ENCODE results near the gene MAPK8IP1. TPM values are rescaled to one million over a fixed set of nuclear protein-coding genes. Genes with fewer than 3 reads are reported as not detected.

MAPK8IP1 gene
- polyA plus RNA-seq, 1 donor from 2014 or later, result 58.8 TPM

GRCh38 chr11:45855308-45855707, 30.1 kb upstream of the MAPK8IP1 start:
- Histone ChIP-seq H3K27ac (ENCODE audit: low read length) (no peak overlapping the region), H3K9me3 (ENCODE audit: low read length) (no peaks in the 10 kb centered on the region), H2AFZ (ENCODE audit: low read depth, low read length) (no peak overlapping the region), H3K4me2 (ENCODE audit: low read length) (no peak overlapping the region), H3K36me3 (ENCODE audit: insufficient read depth, low read length) (no peaks in the 10 kb centered on the region), H4K20me1 (ENCODE audit: insufficient read depth) (no peaks in the 10 kb centered on the region), H3K9ac (ENCODE audit: low read length) (no peak overlapping the region), H3K79me2 (replicated peaks; ENCODE audit: insufficient read depth, low read length) (peaks cover 25% of the 10 kb centered on the region), H3F3A (ENCODE audit: insufficient read depth, low read length, poor library complexity, severe bottlenecking) (peaks cover 8% of the 10 kb centered on the region), H3K9me2 (ENCODE audit: insufficient read depth, low read length) (no peaks in the 10 kb centered on the region), H3K27me3 (ENCODE audit: insufficient read depth, low read depth, low read length) (no peaks in the 10 kb centered on the region), H3K4me3 (ENCODE audit: low read length) (no peak overlapping the region)
- no peak for TF ChIP-seq REST (IDR thresholded peaks at IDR 0.05; ENCODE audit: borderline replicate concordance)
- TF ChIP-seq MXI1 (conservative IDR thresholded peaks at IDR 0.05; ENCODE audit: poor library complexity, severe bottlenecking), result no peak
- TF ChIP-seq RAD21 (conservative IDR thresholded peaks at IDR 0.05), result no peak
- TF ChIP-seq EZH2 (IDR thresholded peaks at IDR 0.05; ENCODE audit: borderline replicate concordance, insufficient read depth, low read length, poor library complexity, severe bottlenecking), result no peak

DNA sequence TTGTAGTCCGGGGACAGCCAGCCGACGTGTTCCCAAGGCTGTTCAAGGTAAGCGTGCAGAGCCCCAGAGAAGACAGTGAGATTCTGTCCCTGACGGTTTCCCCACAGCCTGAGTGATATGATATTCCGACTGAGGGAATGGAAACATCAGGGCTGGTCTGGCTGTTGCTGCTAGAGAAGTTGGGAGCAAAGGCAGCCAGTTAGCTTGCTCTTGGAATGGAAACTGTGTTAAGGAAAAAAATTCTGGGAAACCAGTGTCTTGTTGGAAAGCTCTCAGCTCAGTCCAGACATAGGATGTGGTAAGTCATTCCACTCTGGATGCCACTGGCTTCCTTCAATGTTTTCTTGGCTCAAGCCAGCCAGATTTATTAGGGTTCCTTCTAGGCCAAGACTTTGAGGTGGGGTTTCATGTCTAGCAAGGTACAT, 29.4 kb upstream of the MAPK8IP1 start:
- Histone ChIP-seq H3F3A (ENCODE audit: insufficient read depth, low read length, poor library complexity, severe bottlenecking) (peaks cover 8% of the 10 kb centered on the region), H3K4me2 (ENCODE audit: low read length) (no peak overlapping the region), H3K27me3 (ENCODE audit: insufficient read depth, low read depth, low read length) (no peaks in the 10 kb centered on the region), H4K20me1 (ENCODE audit: insufficient read depth) (no peaks in the 10 kb centered on the region), H3K4me3 (ENCODE audit: low read length) (no peak overlapping the region), H3K9ac (ENCODE audit: low read length) (no peak overlapping the region), H3K27ac (ENCODE audit: low read length) (no peak overlapping the region), H3K79me2 (replicated peaks; ENCODE audit: insufficient read depth, low read length) (peaks cover 18% of the 10 kb centered on the region), H3K36me3 (ENCODE audit: insufficient read depth, low read length) (no peaks in the 10 kb centered on the region), H3K9me3 (ENCODE audit: low read length) (no peaks in the 10 kb centered on the region), H3K9me2 (ENCODE audit: insufficient read depth, low read length) (no peaks in the 10 kb centered on the region), H2AFZ (ENCODE audit: low read depth, low read length) (no peak overlapping the region)
- TF ChIP-seq SMC3 (conservative IDR thresholded peaks at IDR 0.05; ENCODE audit: poor library complexity) (no peak), CTCF (IDR thresholded peaks at IDR 0.05; ENCODE audit: poor library complexity, severe bottlenecking) (no peak), REST (IDR thresholded peaks at IDR 0.05; ENCODE audit: borderline replicate concordance) (no peak), TAF1 (IDR thresholded peaks at IDR 0.05; ENCODE audit: low read depth) (no peak), EP300 (conservative IDR thresholded peaks at IDR 0.05; ENCODE audit: poor library complexity, severe bottlenecking) (no peak), MXI1 (conservative IDR thresholded peaks at IDR 0.05; ENCODE audit: poor library complexity, severe bottlenecking) (no peak), POLR2AphosphoS5 (IDR thresholded peaks at IDR 0.05) (no peak), RAD21 (conservative IDR thresholded peaks at IDR 0.05) (no peak), EZH2 (IDR thresholded peaks at IDR 0.05; ENCODE audit: borderline replicate concordance, insufficient read depth, low read length, poor library complexity, severe bottlenecking) (no peak)
